Islet precursor cell (in vitro differentiated cells): ENCODE measurements around the gene FMN1.
A peak's percentile ranks its signal among the peaks of the same experiment; 100 is the strongest.
"Not testable (repeated sequence)": the region's sequence is repeated elsewhere in the genome, so short reads cannot be mapped to it uniquely, and the experiment has no call there.

Source experiments
- DNase-seq: peaks from one replicate; pipeline ENCODE4 v3.0.0-alpha.2; 2018

FMN1 gene

DNA sequence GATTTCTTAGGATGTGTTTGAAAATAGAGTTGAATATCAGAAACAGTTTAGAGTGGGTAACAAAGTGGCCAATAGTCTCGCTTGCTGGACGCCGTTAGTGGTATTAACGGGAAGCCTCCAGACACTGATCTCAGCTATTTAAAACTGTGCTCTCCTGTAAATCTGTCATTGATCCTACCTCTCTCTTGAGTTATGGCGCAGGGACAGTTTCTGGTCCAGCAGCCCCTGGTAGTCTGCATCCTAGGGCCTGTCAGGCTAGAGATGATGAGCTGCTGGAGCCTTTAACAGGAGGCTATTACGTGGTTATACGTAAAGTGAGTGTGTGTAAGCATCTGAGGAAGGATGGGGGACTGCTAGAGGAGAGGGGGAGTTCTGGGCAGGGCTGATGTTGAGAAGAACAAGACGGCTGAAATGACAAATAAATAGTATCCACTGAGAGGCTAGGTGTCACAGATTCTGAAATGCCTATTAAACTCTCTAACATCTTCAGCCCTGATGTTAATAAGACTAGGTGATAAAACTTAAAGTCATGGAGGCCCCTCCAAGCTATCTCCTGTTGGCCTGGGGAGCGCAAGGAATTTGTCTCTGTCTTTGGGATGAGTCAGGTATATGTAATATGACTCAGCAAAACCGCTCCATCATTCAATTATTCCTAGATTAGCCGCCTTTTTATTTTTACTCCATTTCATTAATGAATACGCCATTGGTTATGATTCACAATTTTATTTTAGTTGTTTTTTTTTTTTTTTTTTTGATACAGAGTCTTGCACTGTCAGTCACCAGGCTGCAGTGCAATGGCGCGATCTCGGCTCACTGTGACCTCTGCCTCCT is 321.0 kb downstream of the FMN1 start:
- DNase-seq, result peak; percentile 84

DNA sequence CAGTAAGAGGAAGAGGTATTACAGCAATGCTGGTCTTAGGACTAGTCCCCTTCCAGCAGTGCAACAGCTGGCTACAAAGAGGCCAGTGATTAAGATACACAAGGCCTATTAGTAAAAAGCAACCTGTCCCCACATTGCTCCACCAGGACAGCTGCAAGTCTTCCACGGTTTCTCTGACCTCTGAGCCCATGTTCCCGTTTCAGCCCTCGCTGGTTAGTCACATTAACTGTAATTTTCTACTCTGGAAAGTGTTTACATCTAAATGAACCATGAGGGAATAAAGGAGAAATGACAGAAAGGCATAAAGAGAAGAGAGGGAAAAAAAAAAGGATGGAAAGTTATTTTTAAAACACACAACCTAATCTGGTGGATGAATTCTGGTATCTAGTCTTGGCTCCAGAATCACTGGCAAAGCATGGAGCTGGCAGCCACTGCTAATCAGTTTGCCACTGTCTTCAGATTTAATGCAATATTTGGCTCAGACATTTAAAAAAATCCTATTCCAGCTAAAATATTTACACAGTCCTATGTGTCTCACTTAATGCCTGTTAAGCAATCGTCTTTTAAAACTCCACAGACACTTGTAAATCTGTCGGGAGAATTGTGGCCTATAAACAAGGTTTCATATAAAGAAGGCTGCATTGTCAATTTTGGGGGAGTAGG is 321.8 kb downstream of the FMN1 start:
- no peak for DNase-seq

DNA sequence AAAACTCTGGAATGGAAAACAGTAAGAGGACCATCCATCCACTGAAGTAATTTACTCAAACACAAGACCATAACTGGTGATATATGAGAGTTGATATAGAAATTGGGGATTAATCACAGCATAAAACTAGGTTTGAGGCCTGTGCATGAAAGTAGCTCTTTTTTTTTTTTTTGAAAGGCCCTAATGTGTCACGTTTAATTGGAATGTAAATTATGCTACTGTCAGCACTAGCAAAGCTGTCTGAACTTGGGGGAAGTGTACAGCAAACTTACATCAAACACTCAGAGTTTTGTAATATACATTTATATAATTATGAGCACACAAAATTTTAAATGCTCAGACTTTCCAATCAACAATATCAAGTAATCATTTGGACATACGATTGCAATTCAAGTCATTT is 322.6 kb downstream of the FMN1 start:
- DNase-seq, result no peak

DNA sequence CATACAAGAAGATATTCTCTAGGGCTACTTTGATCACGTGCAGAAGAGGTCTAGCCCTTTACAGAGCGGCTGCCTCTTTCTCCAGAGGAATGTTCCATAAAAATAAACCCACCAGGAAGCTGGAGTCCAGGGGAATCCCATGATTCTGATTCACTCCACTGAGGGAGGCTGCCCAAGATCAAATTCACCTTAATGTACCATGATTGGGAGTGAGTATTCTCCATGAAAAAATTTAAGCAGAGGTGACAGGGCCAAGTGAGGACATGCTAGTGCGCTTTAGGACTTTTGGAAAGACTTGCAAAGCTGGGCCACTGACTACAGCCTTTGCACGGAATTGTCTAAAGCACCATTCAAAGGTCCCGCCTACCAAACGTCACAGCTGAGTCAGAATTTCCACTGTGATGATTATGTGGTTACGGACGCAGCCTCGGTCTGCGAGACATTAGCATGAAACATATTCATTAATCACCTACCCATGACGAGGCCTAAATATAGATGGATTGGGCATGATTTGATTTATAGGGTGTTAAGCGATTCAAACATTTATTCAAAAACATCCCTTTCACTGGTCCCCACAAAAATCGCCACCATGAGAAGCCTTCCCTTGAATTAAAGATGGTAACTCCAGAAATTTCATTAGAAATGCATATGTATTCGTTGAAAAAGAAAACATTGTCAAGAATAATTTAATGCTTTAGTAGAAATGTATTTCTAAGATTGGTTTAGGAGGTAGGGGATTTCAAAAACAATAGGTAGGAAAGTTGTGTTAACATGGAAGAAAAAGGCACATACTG is 324.1 kb downstream of the FMN1 start:
- DNase-seq, result no peak

DNA sequence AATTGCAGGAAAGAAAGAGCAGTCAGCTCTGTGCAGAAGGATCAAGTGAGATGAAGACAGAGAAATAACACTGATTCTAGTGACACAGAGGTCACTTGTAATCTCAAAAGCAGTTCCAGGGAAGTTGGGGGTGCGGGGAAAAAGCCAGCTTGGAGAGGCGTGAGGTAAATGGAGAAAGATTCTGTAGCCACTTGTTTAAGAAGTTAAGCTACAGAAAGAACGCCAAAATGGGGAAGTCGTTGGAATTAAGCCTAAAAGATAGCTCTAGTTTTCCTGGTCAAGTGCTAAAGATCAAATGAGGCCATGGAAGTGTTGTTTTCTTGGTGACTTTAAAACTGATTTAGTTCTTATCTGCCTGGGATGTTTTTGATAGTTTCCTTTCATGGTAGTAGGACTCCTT is 324.7 kb downstream of the FMN1 start:
- no peak for DNase-seq

DNA sequence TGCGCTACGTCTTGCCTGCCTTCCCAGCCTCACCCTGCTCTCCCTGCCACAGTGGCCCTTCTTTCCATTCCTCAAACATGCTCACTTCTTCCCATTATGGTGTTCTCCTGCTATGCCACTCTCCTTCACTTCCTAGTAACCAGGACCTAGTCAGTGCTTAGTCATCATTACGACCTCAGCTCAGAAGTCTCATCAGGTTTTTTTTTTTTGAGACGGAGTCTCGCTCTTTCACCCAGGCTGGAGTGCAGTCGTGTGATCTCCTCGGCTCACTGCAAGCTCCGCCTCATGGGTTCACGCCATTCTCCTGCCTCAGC is 327.2 kb downstream of the FMN1 start:
- peak; percentile 71 for DNase-seq

DNA sequence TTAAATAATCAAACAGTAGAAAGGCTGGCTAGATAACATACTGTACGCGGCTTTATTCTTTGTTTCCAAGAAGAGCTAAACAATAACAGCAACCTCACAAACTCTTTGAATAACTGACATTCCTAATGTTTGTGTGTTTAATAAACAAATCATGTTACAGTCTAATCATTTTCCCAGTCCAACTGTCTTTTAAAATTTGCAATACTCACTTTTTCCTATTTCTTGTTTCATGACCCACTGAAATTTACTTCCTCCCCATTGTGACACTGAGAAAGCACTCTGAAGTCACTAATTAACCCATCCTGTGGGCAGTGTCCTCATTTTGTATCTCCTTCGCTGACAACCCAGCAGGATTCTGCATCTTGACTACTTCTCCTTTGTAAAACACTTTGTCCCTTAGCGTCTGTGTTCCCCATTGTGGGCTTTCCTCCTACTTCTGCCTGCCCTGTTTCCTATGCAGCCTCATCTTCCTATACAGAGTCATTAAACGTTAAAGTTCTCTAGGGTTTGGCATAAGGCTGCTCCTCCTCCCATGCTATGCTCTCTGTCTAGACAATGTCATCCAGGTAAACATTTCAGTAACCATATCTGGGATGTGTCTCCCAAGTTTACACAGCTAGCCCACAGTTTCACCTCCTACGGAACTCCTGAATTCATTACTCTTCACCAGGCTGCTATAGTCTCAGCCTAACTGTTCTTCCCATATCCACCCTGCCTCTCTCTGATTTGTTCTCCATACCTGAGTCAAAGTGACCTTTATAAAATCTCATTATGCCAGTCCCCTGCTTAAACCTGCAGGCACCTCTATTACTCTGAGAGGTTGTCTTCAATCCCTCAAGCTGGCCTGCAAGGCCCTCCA is 327.8 kb downstream of the FMN1 start:
- DNase-seq, result no peak

DNA sequence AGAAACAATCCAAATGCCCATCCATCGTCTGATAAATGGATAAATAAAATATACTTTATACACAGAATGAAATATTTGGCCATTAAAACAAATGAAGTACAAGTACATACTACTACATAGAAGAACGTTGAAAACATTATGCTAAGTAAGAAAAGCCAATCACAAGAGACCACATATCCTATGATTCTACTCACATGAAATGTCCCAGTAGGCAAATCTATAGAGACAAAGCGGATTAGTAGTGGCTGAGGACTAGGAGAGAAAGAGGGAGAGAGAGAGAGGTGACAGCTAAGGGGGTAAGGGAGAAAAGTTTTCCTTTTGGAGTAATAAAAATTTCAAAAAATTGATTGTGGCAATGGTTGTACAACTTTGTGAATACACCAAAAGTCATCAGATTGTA is 329.7 kb downstream of the FMN1 start:
- no peak for DNase-seq

DNA sequence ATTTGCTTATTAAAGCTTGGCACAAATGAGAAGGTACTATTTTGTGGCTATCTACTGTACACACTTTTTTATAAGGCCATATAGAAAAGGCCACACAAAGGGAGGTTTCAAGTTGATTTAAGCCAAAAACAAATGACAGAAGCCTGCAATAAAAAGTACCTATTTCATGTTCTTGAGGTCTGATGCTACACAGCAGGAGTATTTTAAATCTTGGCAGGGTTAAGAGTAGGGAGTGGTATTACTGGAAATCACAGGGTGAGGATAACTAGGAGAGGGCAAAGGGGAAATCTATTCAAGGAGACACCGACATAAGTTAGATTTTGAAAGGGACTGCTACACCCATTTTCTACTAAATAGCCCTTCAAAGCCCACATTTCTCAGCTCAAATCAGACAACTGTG is 330.5 kb downstream of the FMN1 start:
- DNase-seq, result no peak

DNA sequence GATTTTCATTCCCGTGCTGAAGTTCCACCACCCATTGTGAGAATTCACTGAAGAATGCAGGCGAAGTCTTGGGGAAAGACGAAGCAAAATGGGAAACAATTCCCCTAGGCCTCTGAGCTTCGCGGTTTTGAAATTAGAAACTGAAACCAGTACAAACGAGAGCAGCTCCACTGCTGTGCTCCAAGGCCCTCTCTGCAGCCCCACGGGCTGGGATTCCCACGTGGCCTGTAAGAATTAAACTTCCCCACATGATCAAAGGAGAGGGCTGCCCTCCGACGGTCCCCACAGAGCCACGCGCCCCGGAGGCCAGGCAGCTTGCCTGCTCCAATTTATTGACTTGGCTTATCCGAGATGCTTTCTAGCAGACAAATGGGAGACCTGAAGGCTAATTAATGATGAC is 332.8 kb downstream of the FMN1 start:
- DNase-seq, result peak; percentile 78

DNA sequence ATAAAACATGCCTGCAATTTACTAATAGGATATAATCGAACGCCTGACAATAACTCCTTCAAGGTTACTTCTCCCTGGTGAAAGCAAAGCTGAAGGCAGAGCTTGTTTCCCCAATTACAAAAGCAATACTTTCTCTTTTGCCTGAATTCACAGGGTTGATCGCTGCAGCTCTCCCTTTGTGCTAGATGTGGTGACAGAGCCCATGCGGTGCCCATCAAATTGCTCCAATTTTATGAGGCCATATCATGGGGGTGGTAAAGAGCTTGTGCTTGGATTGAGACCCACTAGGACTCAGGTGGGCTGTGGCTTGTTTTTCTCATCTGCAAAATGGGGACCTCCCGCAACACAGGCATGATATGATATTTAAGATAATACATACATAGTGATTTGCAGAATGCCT is 333.3 kb downstream of the FMN1 start:
- DNase-seq, result no peak

DNA sequence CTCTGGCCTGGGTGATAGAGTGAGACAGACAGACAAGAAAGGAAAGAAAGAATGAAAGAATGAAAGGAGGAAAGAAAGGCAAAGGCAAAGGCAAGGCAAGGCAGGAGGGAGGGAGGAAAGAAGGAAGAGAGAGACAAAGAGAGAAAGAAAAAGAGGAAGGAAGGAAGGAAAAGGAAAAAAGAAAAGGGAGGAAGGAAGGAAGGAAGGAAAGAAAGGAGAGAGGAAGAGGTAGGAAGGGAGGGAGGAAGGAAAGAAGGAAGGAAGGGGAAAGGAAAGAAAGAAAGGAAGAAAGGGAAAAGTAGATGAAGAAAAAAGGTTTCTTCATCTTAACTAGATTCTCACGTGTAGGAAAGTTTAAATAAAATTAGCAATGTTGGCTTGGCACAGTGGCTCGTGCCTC is 334.5 kb downstream of the FMN1 start:
- DNase-seq, result no peak

DNA sequence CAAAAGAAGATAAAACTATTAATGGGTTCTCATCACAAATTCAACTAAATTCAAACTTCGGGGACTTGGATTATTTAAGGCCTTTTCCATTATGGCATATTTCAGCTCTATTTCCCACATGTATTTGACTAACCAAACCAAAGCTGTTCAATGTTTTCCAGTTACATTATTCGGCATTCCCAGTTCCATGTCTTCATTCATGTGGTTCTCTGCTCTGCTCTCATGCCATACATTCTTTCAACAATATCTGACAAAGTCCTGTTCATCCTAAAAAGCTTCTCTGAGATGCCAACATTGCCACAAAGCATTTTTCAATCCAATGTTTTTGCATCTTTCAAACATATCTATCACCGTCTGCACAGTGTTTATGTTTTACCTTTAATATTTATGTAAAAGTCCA is 335.3 kb downstream of the FMN1 start:
- DNase-seq, result no peak

DNA sequence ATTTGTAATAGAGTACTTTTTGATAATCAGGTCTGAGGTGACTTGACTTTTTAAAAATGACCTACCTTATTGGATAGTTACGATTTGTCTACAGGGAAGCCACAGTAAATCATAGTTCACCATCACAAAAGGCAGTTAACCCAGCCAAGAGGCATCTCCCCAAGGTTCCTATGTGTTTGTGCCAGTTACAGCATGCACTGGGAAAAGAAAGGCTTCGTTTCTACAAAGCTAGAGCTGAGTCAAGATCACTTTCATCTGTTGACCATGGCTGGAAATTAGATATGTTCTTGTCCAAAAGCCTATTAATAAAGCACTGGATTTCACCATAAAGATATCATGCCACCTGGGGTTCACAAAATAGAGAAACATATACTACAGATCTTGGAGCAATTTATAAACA is 336.8 kb downstream of the FMN1 start:
- no peak for DNase-seq

DNA sequence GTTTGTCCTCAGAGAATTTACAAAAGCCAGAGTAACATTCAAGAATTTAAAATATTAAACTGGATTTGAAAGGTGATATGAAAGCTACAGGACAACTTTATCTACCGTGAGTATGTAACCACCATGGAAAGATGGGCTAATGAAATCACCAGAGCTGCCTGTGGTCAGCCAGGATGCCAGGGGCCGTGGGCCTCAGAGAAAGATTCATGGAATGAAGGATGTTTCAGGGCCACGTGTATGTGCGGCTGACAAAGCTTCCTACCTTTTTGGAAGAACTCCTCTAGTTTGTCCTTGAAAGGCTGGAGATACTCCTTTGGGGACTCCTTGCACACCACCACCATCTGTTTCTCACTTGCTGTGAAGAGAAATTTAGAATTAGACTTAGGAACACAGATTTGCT is 337.8 kb downstream of the FMN1 start:
- DNase-seq, result peak; percentile 74

DNA sequence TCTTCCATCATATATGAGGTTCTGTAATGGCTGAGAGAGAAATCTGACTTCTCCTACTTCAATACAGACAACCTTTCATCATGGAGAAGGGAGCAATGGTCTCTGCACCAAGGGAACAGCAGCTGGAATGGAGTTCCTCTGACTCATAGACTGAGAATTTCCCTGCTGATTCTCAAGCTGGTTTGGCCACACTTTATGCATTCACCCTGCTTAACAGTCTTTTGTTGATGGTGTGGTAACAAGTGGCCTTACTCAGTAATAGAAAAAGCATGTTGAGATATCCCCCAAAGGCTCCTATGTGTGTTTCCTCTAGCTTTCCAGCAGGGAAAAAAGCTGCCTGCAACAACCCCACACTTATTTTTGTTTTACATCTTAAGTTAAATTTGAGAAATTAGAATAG is 338.6 kb downstream of the FMN1 start:
- peak; percentile 94 for DNase-seq

DNA sequence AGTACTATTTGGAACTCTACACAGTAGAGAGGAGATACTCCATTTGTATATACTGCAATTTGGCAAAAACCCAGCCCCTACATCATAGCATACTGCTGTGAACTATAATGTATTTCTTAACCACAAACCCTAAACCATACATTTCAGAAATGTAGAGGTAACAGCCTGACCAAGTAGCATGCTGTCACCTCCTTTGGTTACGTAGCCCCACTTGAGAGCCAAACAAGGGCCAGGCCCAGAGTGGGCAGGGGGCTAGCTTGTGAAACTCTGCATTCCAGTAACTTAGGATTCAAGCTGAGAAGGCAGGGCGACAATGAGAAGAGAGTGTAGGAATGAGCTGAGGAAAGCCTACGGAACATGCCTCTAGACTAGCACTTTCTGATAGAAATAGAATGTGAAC is 340.9 kb downstream of the FMN1 start:
- DNase-seq, result peak; percentile 65

DNA sequence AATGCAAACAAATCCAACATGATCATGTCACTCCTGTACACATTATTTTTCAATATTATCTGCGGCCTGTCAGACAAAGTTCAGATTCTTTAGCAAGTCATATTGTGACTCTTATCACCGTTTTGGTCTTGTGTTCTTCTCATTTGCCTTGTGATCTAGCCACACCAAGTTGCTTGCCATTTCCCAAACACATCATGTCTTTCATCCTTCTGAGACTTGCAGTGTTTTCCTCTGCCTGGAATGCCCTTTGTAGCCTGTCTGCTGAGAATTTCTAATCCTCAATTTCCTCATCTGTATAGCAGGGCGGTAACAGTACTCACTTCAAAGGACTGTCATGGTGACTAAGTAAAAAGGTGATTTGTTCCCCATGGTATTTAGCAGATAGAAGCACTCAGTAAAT is 341.7 kb downstream of the FMN1 start:
- DNase-seq, result peak; percentile 61

DNA sequence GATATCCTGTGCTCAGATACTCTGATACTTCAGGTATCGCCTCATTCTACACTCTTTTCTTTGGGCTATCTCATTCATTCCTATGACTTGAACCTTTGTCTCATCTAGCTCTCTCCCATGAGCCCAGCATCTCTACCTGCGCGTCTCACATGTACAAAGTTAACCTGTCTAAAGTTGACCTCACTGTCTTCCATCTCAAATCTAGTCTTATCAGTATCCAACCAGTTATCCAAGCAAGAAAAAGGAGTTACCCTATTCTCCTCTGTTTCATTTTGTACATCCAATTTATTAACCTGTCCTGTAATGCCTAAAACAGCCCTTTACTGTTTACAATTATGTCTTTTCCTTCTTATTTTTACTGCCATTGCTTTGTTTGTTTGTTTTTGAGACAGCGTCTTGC is 342.5 kb downstream of the FMN1 start:
- DNase-seq, result no peak

DNA sequence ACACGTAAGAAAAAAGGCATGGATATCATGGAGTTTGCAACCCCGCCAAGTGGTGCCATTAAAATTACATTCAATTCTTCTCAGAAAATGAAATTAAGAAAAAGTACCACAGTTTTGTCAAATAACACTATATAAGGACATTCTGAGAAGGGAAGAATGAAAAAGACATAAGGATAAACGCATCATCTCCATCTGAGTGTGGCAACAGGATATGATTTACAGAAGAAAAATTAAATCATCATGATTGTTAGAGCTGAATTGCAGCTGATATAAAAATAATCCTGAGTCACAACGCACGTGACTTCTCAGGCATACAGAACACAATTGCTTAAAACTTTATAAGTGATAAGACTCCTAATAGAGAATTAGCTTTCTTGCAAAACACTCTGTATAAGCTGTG is 342.9 kb downstream of the FMN1 start:
- DNase-seq, result no peak

DNA sequence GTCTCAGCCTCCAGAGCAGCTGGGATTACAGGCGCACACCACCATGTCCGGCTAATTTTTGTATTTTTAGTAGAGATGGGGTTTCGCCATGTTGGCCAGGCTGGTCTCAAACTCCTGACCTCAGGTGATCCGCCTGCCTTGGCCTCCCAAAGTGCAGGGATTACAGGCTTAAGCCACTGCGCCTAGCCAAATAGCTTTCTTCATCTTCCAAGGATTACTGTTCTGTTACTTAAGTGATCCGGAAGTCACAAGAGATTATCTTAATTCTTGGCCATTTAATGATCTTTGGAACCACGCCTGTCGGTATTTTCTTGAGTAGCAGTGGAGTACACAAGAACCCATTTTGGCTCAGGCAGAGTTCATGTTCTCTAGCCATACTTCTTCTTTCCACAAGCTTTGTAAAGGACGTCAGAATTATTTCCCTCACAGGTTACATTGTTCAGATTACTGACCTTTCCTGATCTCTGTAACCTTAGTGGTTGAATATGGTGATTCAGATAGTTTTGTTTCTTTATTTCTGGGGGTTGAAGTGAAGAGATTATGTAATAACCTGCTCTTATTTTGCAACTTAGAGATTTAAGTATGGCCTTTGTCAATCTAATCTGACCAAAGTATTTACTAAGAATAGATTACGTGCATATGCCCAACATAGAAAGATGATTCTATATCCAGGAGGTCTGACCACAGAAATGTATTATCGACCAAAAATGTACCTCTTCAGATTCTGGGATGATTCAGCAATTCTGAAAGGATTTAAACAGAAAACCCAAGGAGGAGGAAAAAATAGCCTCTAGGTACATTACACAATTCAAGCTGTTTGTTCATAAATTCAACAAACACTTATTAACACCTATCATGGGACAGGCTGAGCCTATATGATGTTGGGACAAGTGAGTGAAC is 344.5 kb downstream of the FMN1 start:
- DNase-seq, result no peak

DNA sequence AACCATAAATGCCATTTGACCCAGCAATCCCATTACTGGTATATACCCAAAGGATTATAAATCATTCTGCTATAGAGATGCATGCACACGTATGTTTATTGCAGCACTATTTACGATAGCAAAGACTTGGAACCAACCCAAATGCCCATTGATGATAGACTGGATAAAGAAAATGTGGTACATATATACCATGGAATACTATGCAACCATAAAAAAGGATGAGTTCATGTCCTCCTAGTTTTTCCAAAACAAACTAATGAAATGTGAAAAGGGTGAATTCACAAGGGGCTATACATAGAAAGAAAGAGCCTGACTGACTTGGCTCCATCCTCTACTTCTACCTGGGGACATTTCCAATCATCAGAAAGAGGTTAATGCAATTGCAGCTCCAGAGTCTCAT is 347.8 kb downstream of the FMN1 start:
- DNase-seq, result not testable (repeated sequence)
